Smooth muscle cell (in vitro differentiated cells): ENCODE measurements around the gene PRKG1. TPM values are rescaled to one million over a fixed set of nuclear protein-coding genes. Genes with fewer than 3 reads are reported as not detected.

Experiments
- DNase-seq: peaks from one replicate; lab custom pipeline; 2025; ENCODE audit not compliant: unreplicated experiment; lab: John Stamatoyannopoulos, UW
- H2AFZ ChIP-seq: fragments of 200-600 bp; sonication (generic); 2 replicates; pipeline ENCODE4 v1.6.0; 2016; ENCODE audit warnings: antibody characterized with exemption, low read depth, mild to moderate bottlenecking
- H3F3A ChIP-seq: fragments of 200-600 bp; sonication (generic); 2 replicates; pipeline ENCODE4 v1.6.0; 2017; ENCODE audit warnings: antibody characterized with exemption, low read depth
- H3K27ac ChIP-seq: fragments of 200-600 bp; sonication (generic); 2 replicates; pipeline ENCODE4 v1.5.1; 2016; ENCODE audit warnings: low read depth, mild to moderate bottlenecking
- H3K27me3 ChIP-seq: fragments of 200-600 bp; sonication (generic); 2 replicates; pipeline ENCODE4 v1.6.1; 2016; ENCODE audit warnings: low read depth, mild to moderate bottlenecking
- H3K36me3 ChIP-seq: fragments of 200-600 bp; sonication (generic); 2 replicates; pipeline ENCODE4 v1.5.1; 2016; ENCODE audit warnings: low read depth
- H3K4me1 ChIP-seq: fragments of 200-600 bp; sonication (generic); 2 replicates; pipeline ENCODE4 v1.5.1; 2016; ENCODE audit warnings: low read depth
- H3K4me2 ChIP-seq: fragments of 200-600 bp; sonication (generic); 2 replicates; pipeline ENCODE4 v1.6.0; 2016; ENCODE audit warnings: mild to moderate bottlenecking
- H3K4me3 ChIP-seq: fragments of 200-600 bp; sonication (generic); 2 replicates; pipeline ENCODE4 v1.5.1; 2016; ENCODE audit warnings: mild to moderate bottlenecking
- H3K79me2 ChIP-seq: fragments of 200-600 bp; sonication (generic); 2 replicates; pipeline ENCODE4 v1.6.0; 2016; ENCODE audit warnings: low read depth, mild to moderate bottlenecking
- H3K9ac ChIP-seq: fragments of 200-600 bp; sonication (generic); 2 replicates; pipeline ENCODE4 v1.6.0; 2016; ENCODE audit warnings: low read depth
- H3K9me3 ChIP-seq: fragments of 200-600 bp; sonication (generic); replicated peaks from 2 replicates; pipeline ENCODE4 v1.5.1; 2016; ENCODE audit warnings: low read depth
- H4K20me1 ChIP-seq: fragments of 200-600 bp; sonication (generic); 2 replicates; pipeline ENCODE4 v1.6.0; 2016; ENCODE audit warnings: low read depth
- WGBS: methylation state at CpG from one replicate; pipeline ENCODE4 v1.1.7; 2016; ENCODE audit warnings: low lambda C conversion rate; 5-methylcytosine and 5-hydroxymethylcytosine counted together
- polyA plus RNA-seq: library from polyadenylated mRNA; unstranded; fragments of >200 nt; fragmentation: Nextera tagmentation; extraction: Ambion mirVana; gene quantifications from 2 replicates; pipeline ENCODE4 v1.2.1, GENCODE V29; 2016
- total RNA-seq: library from RNA; depleted of rRNA; stranded (reverse); fragments of >200 nt; gene quantifications from 2 replicates; pipeline ENCODE4 v1.2.3, GENCODE V29; 2014
- TF ChIP-seq, protein P1 (sequence below): fragments of 200-600 bp; sonication (generic); IDR thresholded peaks from 2 replicates; pipeline ENCODE4 v1.5.1; 2017; ENCODE audit warnings: borderline replicate concordance, mild to moderate bottlenecking, antibody characterized with exemption; ENCODE audit not compliant: insufficient read depth, poor library complexity, severe bottlenecking

Gene PRKG1
- total and polyA plus RNA-seq, 2 experiments from 2014 or later, result 7.2 to 13.4 TPM

DNA sequence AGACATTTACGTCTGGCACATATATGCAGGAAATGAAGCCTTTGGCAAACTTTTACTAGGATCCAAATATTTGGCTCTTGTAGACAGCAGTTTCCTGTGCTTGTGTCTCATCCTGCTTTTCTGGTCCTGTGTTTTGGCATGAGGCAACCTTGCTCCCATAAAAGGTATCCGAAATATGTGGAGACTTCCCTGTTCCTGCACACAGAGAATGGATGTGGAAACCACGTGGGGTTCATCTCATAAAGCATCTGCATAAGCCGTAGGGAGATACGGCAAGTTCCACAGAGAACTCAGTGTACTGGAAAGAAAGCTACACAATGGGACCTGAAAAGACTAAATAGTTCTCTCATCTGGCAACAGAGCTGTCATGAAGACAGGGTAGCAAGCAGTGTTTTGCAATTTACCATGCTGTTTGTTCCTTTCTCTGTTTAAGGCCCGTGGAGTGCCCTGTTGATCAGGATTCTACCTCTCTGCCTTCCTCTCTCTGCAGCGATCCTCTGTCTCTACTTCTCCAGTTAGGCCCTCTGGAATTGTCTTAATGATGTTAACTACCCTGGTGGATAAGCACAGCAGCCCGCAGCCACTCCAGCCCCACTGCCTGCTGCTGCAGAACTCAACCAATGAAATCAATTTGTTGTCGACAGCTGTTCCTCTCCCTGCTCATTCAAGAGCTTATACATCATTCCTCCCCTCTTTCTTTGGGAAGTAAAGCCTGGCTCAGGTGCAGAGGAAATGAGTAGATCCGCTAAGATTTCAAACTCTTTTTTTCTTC is 331.5 kb downstream of the PRKG1 start:
- Histone ChIP-seq H3K4me1 (peaks cover 20% of the 10 kb centered on the region), H2AFZ (no peak overlapping the region), H3K27ac (no peak overlapping the region), H3K79me2 (no peaks in the 10 kb centered on the region), H3K4me3 (no peak overlapping the region), H3K4me2 (no peak overlapping the region), H3K9ac (no peak overlapping the region), H3F3A (no peaks in the 10 kb centered on the region), H3K9me3 (no peaks in the 10 kb centered on the region), H3K27me3 (no peaks in the 10 kb centered on the region), H3K36me3 (no peaks in the 10 kb centered on the region), H4K20me1 (no peaks in the 10 kb centered on the region)
- 77% methylated on average over 10 of the region's 10 CpGs for WGBS
- DNase-seq, result no peak
- TF ChIP-seq, protein P1, sequence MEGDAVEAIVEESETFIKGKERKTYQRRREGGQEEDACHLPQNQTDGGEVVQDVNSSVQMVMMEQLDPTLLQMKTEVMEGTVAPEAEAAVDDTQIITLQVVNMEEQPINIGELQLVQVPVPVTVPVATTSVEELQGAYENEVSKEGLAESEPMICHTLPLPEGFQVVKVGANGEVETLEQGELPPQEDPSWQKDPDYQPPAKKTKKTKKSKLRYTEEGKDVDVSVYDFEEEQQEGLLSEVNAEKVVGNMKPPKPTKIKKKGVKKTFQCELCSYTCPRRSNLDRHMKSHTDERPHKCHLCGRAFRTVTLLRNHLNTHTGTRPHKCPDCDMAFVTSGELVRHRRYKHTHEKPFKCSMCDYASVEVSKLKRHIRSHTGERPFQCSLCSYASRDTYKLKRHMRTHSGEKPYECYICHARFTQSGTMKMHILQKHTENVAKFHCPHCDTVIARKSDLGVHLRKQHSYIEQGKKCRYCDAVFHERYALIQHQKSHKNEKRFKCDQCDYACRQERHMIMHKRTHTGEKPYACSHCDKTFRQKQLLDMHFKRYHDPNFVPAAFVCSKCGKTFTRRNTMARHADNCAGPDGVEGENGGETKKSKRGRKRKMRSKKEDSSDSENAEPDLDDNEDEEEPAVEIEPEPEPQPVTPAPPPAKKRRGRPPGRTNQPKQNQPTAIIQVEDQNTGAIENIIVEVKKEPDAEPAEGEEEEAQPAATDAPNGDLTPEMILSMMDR, result no peak

DNA sequence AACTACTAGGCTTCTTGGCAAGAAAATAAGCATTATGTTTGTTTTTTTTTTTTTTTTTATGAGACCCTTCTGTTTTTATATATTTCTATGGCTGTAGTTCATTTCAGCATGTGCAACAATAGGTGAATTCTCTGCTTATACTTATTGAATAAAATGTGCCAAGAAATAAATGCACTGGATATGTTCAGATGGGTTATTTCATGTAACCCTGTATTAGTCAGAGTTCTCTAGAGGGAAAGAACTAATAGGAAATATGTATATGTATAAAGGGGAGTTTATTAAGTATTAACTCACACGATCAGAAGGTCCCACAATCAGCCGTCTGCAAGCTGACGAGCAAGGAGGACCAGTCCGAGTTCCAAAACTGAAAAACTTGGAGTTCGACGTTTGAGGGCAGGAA is 332.3 kb downstream of the PRKG1 start:
- no peaks in the 10 kb centered on the region for H4K20me1 ChIP-seq
- H2AFZ ChIP-seq, result no peak overlapping the region
- TF ChIP-seq, protein P1, result no peak
- H3K4me1 ChIP-seq, result peaks cover 20% of the 10 kb centered on the region
- H3F3A ChIP-seq, result no peaks in the 10 kb centered on the region
- no peak overlapping the region for H3K27ac ChIP-seq
- H3K79me2 ChIP-seq, result no peaks in the 10 kb centered on the region
- H3K27me3 ChIP-seq, result no peaks in the 10 kb centered on the region
- no peak for DNase-seq
- H3K4me2 ChIP-seq, result no peak overlapping the region
- no peak overlapping the region for H3K9ac ChIP-seq
- 96% methylated on average over 6 of the region's 6 CpGs for WGBS
- no peak overlapping the region for H3K4me3 ChIP-seq
- H3K9me3 ChIP-seq, result no peaks in the 10 kb centered on the region
- no peaks in the 10 kb centered on the region for H3K36me3 ChIP-seq

DNA sequence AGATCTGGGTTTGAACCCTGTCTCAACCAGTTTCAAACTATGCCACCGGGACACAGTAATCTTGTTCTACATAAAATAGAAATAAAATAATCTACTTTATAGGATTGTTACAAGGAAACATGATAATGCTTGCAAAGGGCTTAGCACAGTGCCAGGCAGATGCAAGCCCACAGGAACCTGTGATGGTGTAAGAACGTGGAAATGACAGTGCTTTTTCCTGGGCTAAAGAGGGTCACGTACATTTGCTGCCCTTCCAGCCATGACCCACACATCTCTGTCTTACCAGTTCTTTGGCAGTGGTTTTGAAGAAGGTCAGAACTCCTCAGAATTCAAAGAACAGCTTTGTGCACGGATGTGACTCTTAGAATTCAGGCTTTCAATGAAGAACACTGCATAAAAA is 342.2 kb downstream of the PRKG1 start:
- DNase-seq, result no peak
- TF ChIP-seq, protein P1, result no peak
- Histone ChIP-seq H3K27ac (no peak overlapping the region), H3K9me3 (no peaks in the 10 kb centered on the region), H3K4me2 (no peak overlapping the region), H3K9ac (no peak overlapping the region), H3F3A (no peaks in the 10 kb centered on the region), H3K4me3 (no peak overlapping the region), H4K20me1 (peaks cover 4% of the 10 kb centered on the region), H3K36me3 (no peaks in the 10 kb centered on the region), H3K79me2 (no peaks in the 10 kb centered on the region), H3K27me3 (no peaks in the 10 kb centered on the region), H2AFZ (no peak overlapping the region), H3K4me1 (no peaks in the 10 kb centered on the region)
- 92% methylated on average over 4 of the region's 4 CpGs for WGBS
